ENCODE results near the gene DTNBP1. TPM values are rescaled to one million over a fixed set of nuclear protein-coding genes. Genes with fewer than 3 reads are reported as not detected.
"Not testable (repeated sequence)": the region's sequence is repeated elsewhere in the genome, so short reads cannot be mapped to it uniquely, and the experiment has no call there.

Gene DTNBP1
- total and polyA plus RNA-seq, 2 of the 8 experiments (the other 6 are each of a cell fraction or from before 2014, with no cell fraction given) = 13.5 to 22.1 TPM

GRCh38 chr6:15543332-15543917 is 119.4 kb downstream of the DTNBP1 start:
- H3K4ac ChIP-seq (replicated peaks; ENCODE audit: insufficient read length, low read depth, low read length); H3K4me1 ChIP-seq (replicated peaks in 1 of 4; ENCODE audit: control insufficient read depth in 3 of 4, insufficient read depth in 4 of 4, low read length in 3 of 4); H3K79me1 ChIP-seq (ENCODE audit: low read depth, low read length); H3K18ac ChIP-seq (ENCODE audit: extremely low read depth, low read length); FAIRE-seq; H4K20me1 ChIP-seq (replicated peaks in 1 of 2; ENCODE audit: control insufficient read depth in 1 of 2, insufficient read depth in 2 of 2, low read length in 2 of 2); H3K14ac ChIP-seq (ENCODE audit: insufficient read length); H3K9me3 ChIP-seq (ENCODE audit: insufficient read depth in 2 of 2, low read depth in 1 of 2, low read length in 1 of 2); H3K79me2 ChIP-seq (ENCODE audit: control insufficient read depth in 1 of 2, insufficient read depth in 2 of 2, low read length in 2 of 2); H2BK20ac ChIP-seq (ENCODE audit: low read length); H3K23me2 ChIP-seq (ENCODE audit: low read depth, low read length); H3K4me3 ChIP-seq (ENCODE audit: extremely low read depth in 1 of 4, insufficient read depth in 2 of 4, low read depth in 3 of 4, low read length in 4 of 4); H2BK15ac ChIP-seq (ENCODE audit: low read length); H3K36me3 ChIP-seq (ENCODE audit: control insufficient read depth in 2 of 4, insufficient read depth in 4 of 4, low read length in 3 of 4); H2AFZ ChIP-seq (ENCODE audit: low read length); H3K4me2 ChIP-seq (ENCODE audit: insufficient read depth in 1 of 2, low read depth in 2 of 2, low read length in 2 of 2); H4K91ac ChIP-seq (replicated peaks; ENCODE audit: insufficient read length, low read length); POLR2A ChIA-PET (ENCODE audit: partially characterized antibody); H3K27ac ChIP-seq (ENCODE audit: low read depth, low read length); H2BK12ac ChIP-seq (ENCODE audit: low read depth, low read length); H4K8ac ChIP-seq (ENCODE audit: extremely low read depth, insufficient read depth, low read length); H3K27me3 ChIP-seq (replicated peaks in 1 of 4; ENCODE audit: control insufficient read depth in 3 of 4, extremely low read depth in 1 of 4, insufficient read depth in 3 of 4, low read length in 3 of 4); H2BK120ac ChIP-seq (replicated peaks; ENCODE audit: low read depth, low read length); H2BK5ac ChIP-seq (ENCODE audit: low read depth, low read length); H4K5ac ChIP-seq (ENCODE audit: insufficient read length, low read depth, low read length); H3K23ac ChIP-seq (ENCODE audit: insufficient read length); H3K56ac ChIP-seq (replicated peaks; ENCODE audit: insufficient read length, low read depth, low read length); H2AK5ac ChIP-seq (ENCODE audit: low read depth, low read length); H3K9ac ChIP-seq (replicated peaks in 1 of 4; ENCODE audit: extremely low read depth in 1 of 4, low read depth in 3 of 4, low read length in 3 of 4): not testable (repeated sequence)
- WGBS, 2 experiments (ENCODE audit: extremely low coverage in 1 of 2, insufficient coverage in 1 of 2, insufficient read length in 1 of 2, insufficient replicate concordance in 2 of 2, low coverage in 1 of 2, low lambda C conversion rate in 2 of 2, missing lambda C conversion rate in 1 of 2) = 93% methylated on average over 5 of the region's 5 CpGs; no CpG with 5 or more reads in 1 of the 2 experiments
- peak in 1 of 2 experiments; percentile 10 for DNase-seq (ENCODE audit: low read depth in 1 of 2, low spot score in 2 of 2)
- CTCF ChIA-PET (ENCODE audit: partially characterized antibody) = interaction anchor here (2.6 kb wide), 1 partner anchor 10 kb away, joined by 11 read pairs; no protein-coding TSS in a partner anchor
